Small intestine (tissue), 7 donors: ENCODE data around the gene DOC2B. TPM values are rescaled to one million over a fixed set of nuclear protein-coding genes. Genes with fewer than 3 reads are reported as not detected.
"Not testable (repeated sequence)": the region's sequence is repeated elsewhere in the genome, so short reads cannot be mapped to it uniquely, and the experiment has no call there.

Experiments
- DNase-seq, 2 donors: peaks; one replicate each; pipeline versions ENCODE4 v3.0.0 to v3.0.0-alpha.2; 2013
- FAIRE-seq: peaks from 2 replicates; lab custom pipeline; 2012; peaks lifted over from hg19 to GRCh38; lab: Jason Lieb, UNC
- H3K27ac ChIP-seq, 3 donors: one replicate each; pipeline ENCODE4 v1.5.1; 2013; ENCODE audit warnings: low read length in 2 of 3, mild to moderate bottlenecking in 2 of 3, control low read depth in 1 of 3, inconsistent platforms in 1 of 3, low read depth in 1 of 3, moderate library complexity in 1 of 3
- H3K27me3 ChIP-seq, 3 donors: one replicate each; pipeline ENCODE4 v1.6.1; 2013; ENCODE audit warnings: low read length in 3 of 3, inconsistent platforms in 1 of 3; ENCODE audit not compliant: control insufficient read depth in 3 of 3, insufficient read depth in 3 of 3
- H3K36me3 ChIP-seq, 3 donors: one replicate each; pipeline ENCODE4 v1.6.1; 2013; ENCODE audit warnings: low read length in 3 of 3, inconsistent platforms in 1 of 3, low read depth in 1 of 3, mild to moderate bottlenecking in 1 of 3, moderate library complexity in 1 of 3; ENCODE audit not compliant: control insufficient read depth in 3 of 3, insufficient read depth in 2 of 3
- H3K4me1 ChIP-seq, 3 donors: one replicate each; pipeline ENCODE4 v1.6.1; 2013; ENCODE audit warnings: low read length in 2 of 3, inconsistent platforms in 1 of 3, low read depth in 1 of 3, mild to moderate bottlenecking in 1 of 3, moderate library complexity in 1 of 3; ENCODE audit not compliant: control insufficient read depth in 3 of 3, insufficient read depth in 2 of 3
- H3K4me3 ChIP-seq, 3 donors: one replicate each; pipeline ENCODE4 v1.5.1; 2013; ENCODE audit warnings: low read length in 3 of 3, control low read depth in 1 of 3, inconsistent platforms in 1 of 3, low read depth in 1 of 3, mild to moderate bottlenecking in 1 of 3, moderate library complexity in 1 of 3
- H3K9me3 ChIP-seq, 2 donors: one replicate each; pipeline ENCODE4 v1.6.1; 2013; ENCODE audit warnings: low read depth in 1 of 2, low read length in 1 of 2; ENCODE audit not compliant: control insufficient read depth in 2 of 2, insufficient read depth in 1 of 2
- WGBS, 3 donors: extraction: QIAGEN DNeasy Blood & Tissue Kit; methylation state at CpG; one replicate each; pipeline ENCODE4 v1.1.7; 2013; 5-methylcytosine and 5-hydroxymethylcytosine counted together
- polyA plus RNA-seq, 4 donors: library from polyadenylated mRNA; stranded (reverse) in 3 of 4; unstranded in 1 of 4; fragments of 200-250 nt in 3 of 4; fragments of 120-200 nt in 1 of 4; gene quantifications; one replicate each; pipeline versions ENCODE4 v1.2.1 to v1.2.3, GENCODE V29; 2013
- donor health status: healthy with polysubstance abuse.
- donor health status: control.
- donor health status: control.
- donor health status: Bipolar disorder and iron deficiency.
- donor health status: healthy.

DOC2B gene
- polyA plus RNA-seq, 4 donors, result under 0.01 to 12.7 (median 0.91) TPM

DNA sequence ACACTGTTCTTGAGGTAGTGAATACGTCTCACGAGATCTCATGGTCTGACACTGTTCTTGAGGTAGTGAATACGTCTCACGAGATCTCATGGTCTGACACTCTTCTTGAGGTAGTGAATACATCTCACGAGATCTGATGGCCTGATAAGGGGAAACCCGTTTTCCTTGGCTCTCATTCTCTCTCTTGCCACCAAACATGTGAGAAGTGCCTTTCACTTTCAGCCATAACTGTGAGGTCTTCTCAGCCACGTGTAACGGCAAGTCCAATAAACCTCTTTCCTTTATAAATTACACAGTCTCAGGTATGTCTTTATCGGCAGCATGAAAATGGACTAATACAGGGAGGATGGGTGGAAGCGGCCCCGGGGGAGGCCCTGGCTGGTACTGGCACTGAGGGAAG is 12.8 kb downstream of the DOC2B start:
- H3K4me1 ChIP-seq, H3K9me3 ChIP-seq, H3K27ac ChIP-seq, H3K36me3 ChIP-seq, DNase-seq, FAIRE-seq, H3K4me3 ChIP-seq, H3K27me3 ChIP-seq: not testable (repeated sequence)
- WGBS, 3 donors, result 73 to 76% (median 75%) methylated on average over 9 of the region's 11 CpGs

- 90 to 92% (median 92%) methylated on average over 14 of the region's 14 CpGs for WGBS, 3 donors
- H3K4me1 ChIP-seq, result no peaks in the 10 kb centered on the region
- H3K27me3 ChIP-seq, result no peaks in the 10 kb centered on the region
- no peak for DNase-seq
- FAIRE-seq, result no peak
- H3K4me3 ChIP-seq, result no peak overlapping the region
- H3K27ac ChIP-seq, result no peak overlapping the region
- no peaks in the 10 kb centered on the region for H3K36me3 ChIP-seq
- no peaks in the 10 kb centered on the region for H3K9me3 ChIP-seq
Observed at GRCh38 chr17:165939-166338, 15.5 kb downstream of the DOC2B start.

DNA sequence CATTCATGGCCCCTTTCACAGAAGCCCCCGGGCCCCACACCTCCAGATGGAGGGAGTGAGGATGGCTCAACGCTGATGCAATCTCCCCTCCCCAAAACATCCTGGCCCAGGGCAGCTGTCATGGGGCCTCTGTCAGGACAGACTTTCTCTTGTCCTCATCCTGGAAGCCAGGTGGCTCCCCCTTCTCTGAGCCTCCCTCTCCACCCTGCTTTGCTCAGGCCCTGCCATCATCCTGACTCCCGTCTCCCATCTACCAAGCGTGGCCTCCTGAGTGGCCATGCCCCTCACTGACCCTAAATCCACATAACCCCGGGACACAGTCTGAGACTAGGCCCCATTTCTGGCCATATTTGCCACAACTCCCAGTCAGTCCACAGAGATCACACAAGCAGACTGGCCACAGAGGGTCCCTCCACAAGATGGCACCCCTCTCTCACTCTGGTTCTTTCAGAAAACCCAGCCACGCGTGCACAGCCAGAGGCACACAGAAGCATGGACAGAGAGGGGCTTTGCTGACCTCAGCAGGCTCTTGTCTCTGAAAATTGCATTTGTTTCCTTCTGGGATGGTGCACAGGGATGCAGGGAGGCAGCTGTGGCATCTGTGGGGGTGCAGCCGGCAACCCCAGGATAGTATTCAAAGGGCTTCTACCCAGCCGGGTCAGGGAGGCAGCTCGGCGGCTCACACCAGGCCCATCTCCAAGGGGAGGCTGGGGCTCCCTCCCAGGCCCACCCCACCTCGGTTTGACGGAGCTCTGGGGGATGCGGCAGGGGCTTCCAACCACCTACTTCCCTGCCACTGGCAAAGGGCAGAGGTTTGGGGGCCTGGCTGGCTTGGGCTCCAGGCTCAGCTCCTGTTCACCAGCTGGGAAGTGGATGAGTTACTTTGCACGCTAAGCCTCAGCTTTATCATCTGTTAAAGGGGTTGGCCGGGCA is 16.9 kb downstream of the DOC2B start:
- H3K36me3 ChIP-seq, result no peaks in the 10 kb centered on the region
- WGBS, 3 donors, result 68 to 75% (median 73%) methylated on average over 15 to 16 of the region's 16 CpGs
- H3K27ac ChIP-seq, result no peak overlapping the region
- H3K27me3 ChIP-seq, result no peaks in the 10 kb centered on the region
- no peaks in the 10 kb centered on the region for H3K4me1 ChIP-seq
- no peaks in the 10 kb centered on the region for H3K9me3 ChIP-seq
- DNase-seq (peak; percentile 27 to 36), FAIRE-seq (no peak)
- H3K4me3 ChIP-seq, result no peak overlapping the region

DNA sequence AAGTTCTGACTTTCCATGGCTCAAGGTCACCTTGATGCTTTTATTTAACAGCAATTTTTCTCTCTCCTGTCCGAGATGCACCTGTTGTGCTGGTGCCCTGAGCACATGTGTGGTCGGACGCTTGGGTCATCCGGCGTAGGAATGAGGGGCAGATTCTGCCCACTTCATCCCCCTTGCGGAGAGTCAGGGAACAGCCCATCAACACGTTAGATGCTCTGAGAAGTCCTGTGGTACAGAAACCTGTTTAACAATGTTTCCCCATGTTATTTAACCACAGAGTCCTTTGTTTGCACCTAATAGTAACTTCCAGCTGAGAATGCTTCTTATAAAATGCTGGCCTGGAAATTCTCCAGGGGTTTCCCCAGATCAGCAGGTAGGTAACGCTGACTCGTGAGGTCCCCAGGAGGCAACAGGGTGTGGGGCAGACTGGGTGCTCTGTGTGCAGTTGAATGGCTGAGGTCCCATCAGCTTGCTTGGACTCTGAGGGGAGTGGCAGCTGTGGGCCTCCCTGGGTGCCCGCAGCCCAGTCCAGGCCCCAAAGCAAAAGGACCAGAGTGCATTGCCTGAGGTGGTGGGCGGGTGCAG is 17.8 kb downstream of the DOC2B start:
- 72 to 76% (median 76%) methylated on average over 11 of the region's 11 CpGs for whole genome bisulfite sequencing, 3 donors
- Histone ChIP-seq H3K27me3 (no peaks in the 10 kb centered on the region), H3K9me3 (no peaks in the 10 kb centered on the region), H3K4me1 (no peaks in the 10 kb centered on the region), H3K36me3 (no peaks in the 10 kb centered on the region), H3K27ac (no peak overlapping the region), H3K4me3 (no peak overlapping the region)
- DNase-seq (no peak), FAIRE-seq (no peak)

GRCh38 chr17:162689-163088 is 18.8 kb downstream of the DOC2B start:
- Histone ChIP-seq H3K36me3 (no peaks in the 10 kb centered on the region), H3K9me3 (no peaks in the 10 kb centered on the region), H3K27me3 (no peaks in the 10 kb centered on the region), H3K4me3 (no peak overlapping the region), H3K4me1 (no peaks in the 10 kb centered on the region), H3K27ac (no peak overlapping the region)
- 41 to 76% (median 71%) methylated on average over 11 of the region's 11 CpGs for WGBS, 3 donors
- DNase-seq (no peak), FAIRE-seq (no peak)

- DNase-seq (no peak), FAIRE-seq (no peak)
- H3K27me3 ChIP-seq, result no peaks in the 10 kb centered on the region
- H3K9me3 ChIP-seq, result no peaks in the 10 kb centered on the region
- H3K4me1 ChIP-seq, result no peaks in the 10 kb centered on the region
- no peak overlapping the region for H3K27ac ChIP-seq
- H3K4me3 ChIP-seq, result no peak overlapping the region
- 66 to 82% (median 70%) methylated on average over 10 of the region's 10 CpGs for WGBS, 3 donors
- no peaks in the 10 kb centered on the region for H3K36me3 ChIP-seq
Observed at GRCh38 chr17:161481-161880, 20.0 kb downstream of the DOC2B start.

DNA sequence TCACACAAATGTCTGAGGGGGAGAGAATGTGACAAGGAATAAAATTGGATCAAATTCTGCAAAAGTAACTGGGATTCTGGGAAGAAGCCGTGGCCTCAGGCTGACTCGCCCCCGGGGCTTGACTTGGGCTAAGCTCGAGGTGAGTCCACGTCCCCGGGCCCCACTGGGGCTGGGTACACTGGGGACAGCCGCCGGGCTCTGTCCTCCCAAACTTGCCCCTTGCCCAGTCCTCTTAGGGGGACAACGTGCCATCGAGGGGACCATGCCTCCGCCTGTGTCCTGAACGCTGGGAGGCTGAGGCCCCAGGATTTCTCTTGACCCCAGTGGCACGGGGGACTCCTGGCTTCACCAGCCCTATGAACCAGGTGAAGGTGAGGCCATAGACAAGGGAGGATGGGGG is 21.1 kb downstream of the DOC2B start:
- H3K4me1 ChIP-seq, result no peaks in the 10 kb centered on the region
- WGBS, 3 donors, result 88 to 89% (median 88%) methylated on average over 13 of the region's 13 CpGs
- H3K36me3 ChIP-seq, result no peaks in the 10 kb centered on the region
- no peak overlapping the region for H3K4me3 ChIP-seq
- no peak for FAIRE-seq
- H3K9me3 ChIP-seq, result no peaks in the 10 kb centered on the region
- no peak for DNase-seq
- no peaks in the 10 kb centered on the region for H3K27me3 ChIP-seq
- no peak overlapping the region for H3K27ac ChIP-seq

DNA sequence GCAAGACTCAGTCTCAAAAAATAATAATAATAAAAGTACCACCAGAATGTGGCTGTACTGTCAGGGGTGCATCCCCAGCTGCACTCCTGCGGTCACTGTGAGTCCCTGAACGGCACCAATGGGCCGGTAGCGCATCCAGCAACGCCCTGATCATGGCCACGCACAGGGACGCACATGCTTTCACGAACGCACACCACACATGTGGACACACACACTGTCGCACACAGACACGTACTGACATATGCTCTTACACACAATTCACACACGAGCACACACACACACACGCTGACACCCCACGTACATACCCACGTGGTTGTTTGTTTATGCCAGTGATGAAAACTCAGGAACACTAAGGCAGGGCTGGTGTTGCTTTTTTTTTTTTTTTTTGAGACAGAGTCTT is 21.8 kb downstream of the DOC2B start:
- Histone ChIP-seq H3K27me3 (no peaks in the 10 kb centered on the region), H3K9me3 (no peaks in the 10 kb centered on the region), H3K4me1 (no peaks in the 10 kb centered on the region), H3K4me3 (no peak overlapping the region), H3K36me3 (no peaks in the 10 kb centered on the region), H3K27ac (no peak overlapping the region)
- DNase-seq (no peak), FAIRE-seq (no peak)
- 90 to 92% (median 92%) methylated on average over 15 of the region's 15 CpGs for WGBS, 3 donors
